Smooth muscle cell (in vitro differentiated cells): Measurements from ENCODE around the gene PRKAG2. TPM values are rescaled to one million over a fixed set of nuclear protein-coding genes. Genes with fewer than 3 reads are reported as not detected.
A peak's percentile ranks its signal among the peaks of the same experiment; 100 is the strongest.

ENCODE experiments used
- DNase-seq: peaks from one replicate; lab custom pipeline; 2025; ENCODE audit not compliant: unreplicated experiment; lab: John Stamatoyannopoulos, UW
- H2AFZ ChIP-seq: fragments of 200-600 bp; sonication (generic); 2 replicates; pipeline ENCODE4 v1.6.0; 2016; ENCODE audit warnings: antibody characterized with exemption, low read depth, mild to moderate bottlenecking
- H3F3A ChIP-seq: fragments of 200-600 bp; sonication (generic); 2 replicates; pipeline ENCODE4 v1.6.0; 2017; ENCODE audit warnings: antibody characterized with exemption, low read depth
- H3K27ac ChIP-seq: fragments of 200-600 bp; sonication (generic); 2 replicates; pipeline ENCODE4 v1.5.1; 2016; ENCODE audit warnings: low read depth, mild to moderate bottlenecking
- H3K27me3 ChIP-seq: fragments of 200-600 bp; sonication (generic); 2 replicates; pipeline ENCODE4 v1.6.1; 2016; ENCODE audit warnings: low read depth, mild to moderate bottlenecking
- H3K36me3 ChIP-seq: fragments of 200-600 bp; sonication (generic); 2 replicates; pipeline ENCODE4 v1.5.1; 2016; ENCODE audit warnings: low read depth
- H3K4me1 ChIP-seq: fragments of 200-600 bp; sonication (generic); 2 replicates; pipeline ENCODE4 v1.5.1; 2016; ENCODE audit warnings: low read depth
- H3K4me2 ChIP-seq: fragments of 200-600 bp; sonication (generic); 2 replicates; pipeline ENCODE4 v1.6.0; 2016; ENCODE audit warnings: mild to moderate bottlenecking
- H3K4me3 ChIP-seq: fragments of 200-600 bp; sonication (generic); 2 replicates; pipeline ENCODE4 v1.5.1; 2016; ENCODE audit warnings: mild to moderate bottlenecking
- H3K79me2 ChIP-seq: fragments of 200-600 bp; sonication (generic); 2 replicates; pipeline ENCODE4 v1.6.0; 2016; ENCODE audit warnings: low read depth, mild to moderate bottlenecking
- H3K9ac ChIP-seq: fragments of 200-600 bp; sonication (generic); 2 replicates; pipeline ENCODE4 v1.6.0; 2016; ENCODE audit warnings: low read depth
- H3K9me3 ChIP-seq: fragments of 200-600 bp; sonication (generic); replicated peaks from 2 replicates; pipeline ENCODE4 v1.5.1; 2016; ENCODE audit warnings: low read depth
- H4K20me1 ChIP-seq: fragments of 200-600 bp; sonication (generic); 2 replicates; pipeline ENCODE4 v1.6.0; 2016; ENCODE audit warnings: low read depth
- CTCF ChIP-seq: fragments of 200-600 bp; sonication (generic); IDR thresholded peaks from 2 replicates; pipeline ENCODE4 v1.5.1; 2017; ENCODE audit warnings: borderline replicate concordance, mild to moderate bottlenecking, antibody characterized with exemption; ENCODE audit not compliant: insufficient read depth, poor library complexity, severe bottlenecking
- WGBS: methylation state at CpG from one replicate; pipeline ENCODE4 v1.1.7; 2016; ENCODE audit warnings: low lambda C conversion rate; 5-methylcytosine and 5-hydroxymethylcytosine counted together
- polyA plus RNA-seq: library from polyadenylated mRNA; unstranded; fragments of >200 nt; fragmentation: Nextera tagmentation; extraction: Ambion mirVana; gene quantifications from 2 replicates; pipeline ENCODE4 v1.2.1, GENCODE V29; 2016
- total RNA-seq: library from RNA; depleted of rRNA; stranded (reverse); fragments of >200 nt; gene quantifications from 2 replicates; pipeline ENCODE4 v1.2.3, GENCODE V29; 2014

PRKAG2 gene
- total and polyA plus RNA-seq, 2 experiments from 2014 or later: 3.5 to 3.9 TPM

DNA sequence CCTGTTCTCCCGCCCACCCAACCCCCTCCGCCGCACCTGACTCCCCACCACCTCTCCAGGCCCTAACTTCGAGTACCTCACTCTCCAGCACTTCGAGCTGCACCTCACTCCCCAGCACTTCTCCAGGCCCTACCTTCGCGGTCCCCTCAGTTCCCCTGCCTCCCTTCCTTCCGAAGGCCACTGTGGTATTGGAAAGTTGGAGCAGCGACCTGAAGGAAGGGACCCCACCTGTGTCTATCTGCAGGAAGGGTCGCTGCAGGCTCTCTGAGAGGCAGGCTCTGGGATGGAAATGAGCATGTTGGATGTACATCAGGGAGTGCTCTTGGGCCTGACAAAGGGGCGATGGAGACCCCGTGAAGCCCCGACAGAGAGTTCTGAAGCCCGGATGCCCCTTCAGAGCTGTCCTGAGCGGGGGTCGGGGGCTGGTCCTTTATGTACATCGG lies 122.2 kb downstream of the PRKAG2 start:
- Histone ChIP-seq H3K4me1 (peaks cover 9% of the 10 kb centered on the region), H3K9me3 (no peaks in the 10 kb centered on the region), H3K36me3 (no peaks in the 10 kb centered on the region), H3K9ac (no peak overlapping the region), H3K79me2 (no peaks in the 10 kb centered on the region), H3F3A (peaks cover 8% of the 10 kb centered on the region), H3K27me3 (no peaks in the 10 kb centered on the region), H3K4me3 (no peak overlapping the region), H4K20me1 (no peaks in the 10 kb centered on the region), H3K27ac (peak overlapping the region; percentile 58), H3K4me2 (peak overlapping the region; percentile 63), H2AFZ (no peak overlapping the region)
- DNase-seq: no peak
- TF ChIP-seq CTCF: no peak
- 72% methylated on average over 14 of the region's 17 CpGs for WGBS

GRCh38 chr7:151754142-151754590 lies 122.7 kb downstream of the PRKAG2 start:
- Histone ChIP-seq H3K9me3 (no peaks in the 10 kb centered on the region), H3K36me3 (no peaks in the 10 kb centered on the region), H3K4me1 (peaks cover 9% of the 10 kb centered on the region), H3K4me3 (no peak overlapping the region), H3K79me2 (no peaks in the 10 kb centered on the region), H3F3A (peaks cover 8% of the 10 kb centered on the region), H4K20me1 (no peaks in the 10 kb centered on the region), H2AFZ (no peak overlapping the region), H3K27me3 (no peaks in the 10 kb centered on the region), H3K4me2 (peak overlapping the region; percentile 63), H3K9ac (no peak overlapping the region), H3K27ac (peak overlapping the region; percentile 58)
- DNase-seq: peak; percentile 46
- peak; percentile 99 for TF ChIP-seq CTCF
- 6% methylated on average over 14 of the region's 14 CpGs for WGBS

DNA sequence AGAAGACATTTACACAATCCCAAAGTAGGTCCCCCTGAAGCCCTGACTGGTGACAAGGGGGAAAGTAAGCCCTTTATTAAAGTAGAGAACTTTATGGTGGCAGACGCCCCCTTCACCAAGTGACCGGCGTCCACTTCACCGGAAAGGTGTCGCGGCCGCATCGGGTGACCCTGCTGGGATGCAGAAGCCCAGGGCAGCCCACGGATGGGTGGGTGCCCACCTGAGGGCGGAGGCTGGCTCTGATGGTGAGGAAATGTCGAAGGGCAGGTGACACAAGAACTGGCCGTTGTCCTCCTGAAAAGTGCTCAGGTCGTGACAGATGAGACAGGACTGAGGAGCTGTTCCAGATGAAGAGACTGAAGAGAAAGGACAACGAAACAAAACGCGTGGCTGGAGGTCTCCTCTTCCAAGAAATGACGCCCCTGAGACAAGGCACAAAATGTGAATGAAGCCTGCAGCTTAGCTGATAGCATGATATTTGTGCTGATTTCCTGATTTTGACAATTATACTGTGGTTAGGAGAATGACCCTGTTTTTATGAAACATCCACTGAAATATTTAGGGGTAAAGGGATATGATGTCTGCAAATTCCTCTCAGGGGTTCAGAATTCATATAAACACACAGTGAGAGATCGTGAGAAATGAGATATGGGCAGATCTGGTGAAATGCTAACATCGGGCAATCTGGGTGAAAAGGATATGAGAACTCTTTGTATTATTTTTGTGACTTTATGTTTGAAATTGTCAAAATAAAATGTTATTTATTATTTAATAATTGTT lies 123.9 kb downstream of the PRKAG2 start:
- Histone ChIP-seq H3K4me1 (peaks cover 9% of the 10 kb centered on the region), H3F3A (peaks cover 8% of the 10 kb centered on the region), H3K36me3 (no peaks in the 10 kb centered on the region), H3K79me2 (no peaks in the 10 kb centered on the region), H3K9ac (no peak overlapping the region), H4K20me1 (no peaks in the 10 kb centered on the region), H3K27ac (no peak overlapping the region), H3K4me2 (no peak overlapping the region), H3K27me3 (no peaks in the 10 kb centered on the region), H3K9me3 (no peaks in the 10 kb centered on the region), H2AFZ (no peak overlapping the region), H3K4me3 (no peak overlapping the region)
- no peak for DNase-seq
- TF ChIP-seq CTCF: no peak
- WGBS: 96% methylated on average over 19 of the region's 19 CpGs
